Stimulated activated CD8-positive, alpha-beta memory T cell treated with anti-CD3 and anti-CD28 coated beads, Interleukin-7, amount 100 ng/mL, for 24 hours (primary cell): ENCODE measurements around the gene PRKN.

ENCODE experiments used
- DNase-seq: peaks from one replicate; pipeline ENCODE4 v3.0.0-alpha.2; 2020; ENCODE audit warnings: low read depth

Gene PRKN

GRCh38 chr6:161376367-161376766, 1351.2 kb downstream of the PRKN start:
- no peak for DNase-seq

- DNase-seq = no peak
These were observed 1352.3 kb downstream of the PRKN start for GRCh38 chr6:161374971-161375873.

- DNase-seq = peak; percentile 46
These were observed 1353.6 kb downstream of the PRKN start for GRCh38 chr6:161373905-161374451.

- DNase-seq = no peak
These were observed 1355.2 kb downstream of the PRKN start for GRCh38 chr6:161372422-161372793.

GRCh38 chr6:161370880-161371279, 1356.7 kb downstream of the PRKN start:
- DNase-seq = peak; percentile 21

- DNase-seq = no peak
These were observed 1358.2 kb downstream of the PRKN start for GRCh38 chr6:161369339-161369738.

GRCh38 chr6:161368514-161368913, 1359.1 kb downstream of the PRKN start:
- DNase-seq = no peak

GRCh38 chr6:161367472-161367871, 1360.1 kb downstream of the PRKN start:
- DNase-seq = no peak

GRCh38 chr6:161366301-161366923, 1361.2 kb downstream of the PRKN start:
- no peak for DNase-seq

- no peak for DNase-seq
These were observed 1361.9 kb downstream of the PRKN start for GRCh38 chr6:161365633-161366032.

GRCh38 chr6:161363286-161363685, 1364.3 kb downstream of the PRKN start:
- no peak for DNase-seq

GRCh38 chr6:161362266-161362665, 1365.3 kb downstream of the PRKN start:
- no peak for DNase-seq

GRCh38 chr6:161361529-161361928, 1366.0 kb downstream of the PRKN start:
- no peak for DNase-seq

- no peak for DNase-seq
These were observed 1367.0 kb downstream of the PRKN start for GRCh38 chr6:161360520-161360919.

- no peak for DNase-seq
These were observed 1368.0 kb downstream of the PRKN start for GRCh38 chr6:161359618-161359945.

GRCh38 chr6:161356167-161356854, 1371.3 kb downstream of the PRKN start:
- DNase-seq = no peak

GRCh38 chr6:161355696-161356095, 1371.9 kb downstream of the PRKN start:
- no peak for DNase-seq

- no peak for DNase-seq
These were observed 1372.6 kb downstream of the PRKN start for GRCh38 chr6:161354956-161355355.

GRCh38 chr6:161354276-161354840, 1373.2 kb downstream of the PRKN start:
- no peak for DNase-seq

GRCh38 chr6:161353208-161353613, 1374.4 kb downstream of the PRKN start:
- DNase-seq = no peak

GRCh38 chr6:161351858-161352257, 1375.7 kb downstream of the PRKN start:
- no peak for DNase-seq

- DNase-seq = no peak
These were observed 1377.7 kb downstream of the PRKN start for GRCh38 chr6:161349886-161350285.
